Endothelial cell of umbilical vein (primary cell): ENCODE results near the gene ZNF534. TPM values are rescaled to one million over a fixed set of nuclear protein-coding genes. Genes with fewer than 3 reads are reported as not detected.

Experiments
- BruUV-seq: library from RNA; stranded (reverse); fragments of 400-500 nt; replicated peaks from 2 replicates; lab custom pipeline; 2021; lab: Mats Ljungman, UMichigan
- CTCF ChIA-PET: fragments of 300-600, 350-600 bp; sonication (Branson Sonifier 250); formaldehyde crosslinking; loops from one replicate; lab custom pipeline; 2021; ENCODE audit warnings: antibody characterized with exemption, inconsistent platforms; lab: Charles Lee
- POLR2A ChIA-PET: fragments of 300-600, 350-600 bp; sonication (Branson Sonifier 250); formaldehyde crosslinking; loops from one replicate; lab custom pipeline; 2021; ENCODE audit warnings: antibody characterized with exemption, inconsistent platforms; lab: Charles Lee
- DNase-seq: peaks from one replicate; pipeline ENCODE4 v3.0.0-alpha.2; 2011; ENCODE audit warnings: low read depth, low spot score
- FAIRE-seq: peaks from 2 replicates; lab custom pipeline; 2011; peaks lifted over from hg19 to GRCh38; lab: Jason Lieb, UNC
- H2AFZ ChIP-seq: 2 replicates; pipeline ENCODE4 v1.6.0; 2012; ENCODE audit warnings: low read depth, low read length, control low read depth, inconsistent platforms
- H3K27ac ChIP-seq: 2 replicates; pipeline ENCODE4 v1.5.1; 2011; ENCODE audit warnings: low read depth, mild to moderate bottlenecking, control low read depth, low read length, moderate library complexity; ENCODE audit not compliant: insufficient read depth
- H3K27me3 ChIP-seq, 2 experiments: 2 replicates each; pipeline versions ENCODE4 v1.6.0 to v1.6.1; 2011; ENCODE audit warnings: low read length in 2 of 2, mixed read lengths in 1 of 2; ENCODE audit not compliant: control insufficient read depth in 2 of 2, insufficient read depth in 2 of 2
- H3K36me3 ChIP-seq, 2 experiments: 2 replicates in 1 of 2; 3 replicates in 1 of 2; pipeline ENCODE4 v1.5.1; 2011; ENCODE audit warnings: low read length in 2 of 2, mild to moderate bottlenecking in 1 of 2, moderate library complexity in 1 of 2; ENCODE audit not compliant: control insufficient read depth in 2 of 2, insufficient read depth in 2 of 2; ENCODE audit errors: extremely low read depth in 1 of 2
- H3K4me1 ChIP-seq: 3 replicates; pipeline ENCODE4 v1.5.1; 2011; ENCODE audit warnings: mild to moderate bottlenecking, low read length; ENCODE audit not compliant: control insufficient read depth, insufficient read depth; ENCODE audit errors: extremely low read depth
- H3K4me2 ChIP-seq: 2 replicates; pipeline ENCODE4 v1.6.1; 2011; ENCODE audit warnings: low read length, control low read depth, mixed read lengths; ENCODE audit not compliant: insufficient read depth
- H3K4me3 ChIP-seq, 3 experiments: fragments of 200-600 bp in 1 of 3; sonication (generic), shearing (Covaris generic) in 1 of 3; replicated peaks in 1 of 3; 2 replicates each; pipeline ENCODE4 v1.5.1; 2011 to 2016; ENCODE audit warnings: control low read depth in 3 of 3, low read length in 3 of 3, mild to moderate bottlenecking in 2 of 3, inconsistent platforms in 1 of 3, low read depth in 1 of 3, moderate library complexity in 1 of 3; ENCODE audit not compliant: insufficient read depth in 1 of 3
- H3K79me2 ChIP-seq: 2 replicates; pipeline ENCODE4 v1.6.0; 2012; ENCODE audit warnings: low read length, inconsistent platforms; ENCODE audit not compliant: control insufficient read depth, insufficient read depth
- H3K9ac ChIP-seq: replicated peaks from 2 replicates; pipeline ENCODE3; 2011; ENCODE audit warnings: low read length, control low read depth; ENCODE audit not compliant: insufficient read depth; ENCODE audit errors: extremely low read depth
- H3K9me1 ChIP-seq: replicated peaks from 3 replicates; pipeline ENCODE4 v1.6.0; 2011; ENCODE audit warnings: mild to moderate bottlenecking, low read length; ENCODE audit not compliant: control insufficient read depth, insufficient read depth; ENCODE audit errors: extremely low read depth
- H3K9me3 ChIP-seq: replicated peaks from 2 replicates; pipeline ENCODE4 v1.5.1; 2012; ENCODE audit warnings: low read length, inconsistent platforms; ENCODE audit not compliant: control insufficient read depth, insufficient read depth
- H4K20me1 ChIP-seq: replicated peaks from 2 replicates; pipeline ENCODE3; 2011; ENCODE audit warnings: mild to moderate bottlenecking, low read length; ENCODE audit not compliant: control insufficient read depth, insufficient read depth; ENCODE audit errors: extremely low read depth
- EZH2 ChIP-seq: IDR thresholded peaks from 2 replicates; pipeline ENCODE4 v1.6.1; 2012; ENCODE audit warnings: borderline replicate concordance, low read depth, mild to moderate bottlenecking, moderate library complexity, low read length, inconsistent platforms; ENCODE audit not compliant: severe bottlenecking
- FOS ChIP-seq: IDR thresholded peaks from 2 replicates; pipeline ENCODE4 v1.6.1; 2011; ENCODE audit warnings: mild to moderate bottlenecking, low read length, moderate library complexity, borderline replicate concordance; ENCODE audit not compliant: insufficient read depth
- GATA2 ChIP-seq: IDR thresholded peaks from 2 replicates; pipeline ENCODE4 v1.7.0; 2011; ENCODE audit warnings: low read depth, mild to moderate bottlenecking, moderate library complexity, mixed read lengths, low read length; ENCODE audit not compliant: insufficient read length, insufficient read depth
- JUN ChIP-seq: IDR thresholded peaks from 2 replicates; pipeline ENCODE4 v1.6.1; 2011; ENCODE audit warnings: borderline replicate concordance, low read depth; ENCODE audit not compliant: insufficient read length, insufficient read depth
- MYC ChIP-seq: IDR thresholded peaks from one replicate; pipeline ENCODE4 v1.6.1; 2011; ENCODE audit warnings: mild to moderate bottlenecking, low read depth, low read length
- POLR2A ChIP-seq: IDR thresholded peaks from 2 replicates; pipeline ENCODE4 v1.6.1; 2012; ENCODE audit warnings: low read depth, mild to moderate bottlenecking, control low read depth, low read length
- POLR2AphosphoS5 ChIP-seq: IDR thresholded peaks from 2 replicates; pipeline ENCODE4 v1.6.1; 2012; ENCODE audit warnings: low read depth, mild to moderate bottlenecking, control low read depth, low read length, moderate library complexity; ENCODE audit not compliant: insufficient read depth
- dilution Hi-C: fragments of 300-500 bp; cut with MboI; formaldehyde crosslinking; loops from one replicate; pipeline ENCODE4 v1.15.0; 2019; ENCODE audit warnings: low sequenced_read_pairs; ENCODE audit not compliant: extremely low pct_ligation_motif_present
- intact Hi-C: fragments of 100-400 bp; cut with micrococcal nuclease; formaldehyde crosslinking; loops from one replicate; pipeline ENCODE4 v1.10.0; 2022
- polyA plus RNA-seq, 4 experiments: library from polyadenylated mRNA; depleted of rRNA in 3 of 4; stranded (reverse) in 3 of 4; unstranded in 1 of 4; fragments of >200 nt; gene quantifications; 2 replicates each; pipeline versions ENCODE4 v1.2.1 to v1.2.3, GENCODE V29; 2011 to 2012; ENCODE audit warnings: missing spikeins in 1 of 4
- total RNA-seq: library from RNA; stranded (reverse); gene quantifications from 2 replicates; pipeline ENCODE4 v1.2.3, GENCODE V29; 2021
- TF ChIP-seq, protein P1 (sequence below), 2 donors: IDR thresholded peaks; 1 replicate in 1 of 2; 2 replicates in 1 of 2; pipeline ENCODE4 v1.5.1; 2011; ENCODE audit warnings: low read length in 2 of 2, mild to moderate bottlenecking in 2 of 2, moderate library complexity in 2 of 2, control low read depth in 1 of 2, inconsistent platforms in 1 of 2, low read depth in 1 of 2; ENCODE audit not compliant: insufficient read depth in 1 of 2; ENCODE audit errors: extremely low read depth in 1 of 2
- TF ChIP-seq, protein P2 (sequence below): IDR thresholded peaks from 2 replicates; pipeline ENCODE4 v1.6.1; 2011; ENCODE audit not compliant: insufficient read depth, insufficient read length

The ZNF534 gene
- total and polyA plus RNA-seq, 2 donors (not counting 3 experiments of a cell fraction or from before 2014, with no cell fraction given) = not detected

DNA sequence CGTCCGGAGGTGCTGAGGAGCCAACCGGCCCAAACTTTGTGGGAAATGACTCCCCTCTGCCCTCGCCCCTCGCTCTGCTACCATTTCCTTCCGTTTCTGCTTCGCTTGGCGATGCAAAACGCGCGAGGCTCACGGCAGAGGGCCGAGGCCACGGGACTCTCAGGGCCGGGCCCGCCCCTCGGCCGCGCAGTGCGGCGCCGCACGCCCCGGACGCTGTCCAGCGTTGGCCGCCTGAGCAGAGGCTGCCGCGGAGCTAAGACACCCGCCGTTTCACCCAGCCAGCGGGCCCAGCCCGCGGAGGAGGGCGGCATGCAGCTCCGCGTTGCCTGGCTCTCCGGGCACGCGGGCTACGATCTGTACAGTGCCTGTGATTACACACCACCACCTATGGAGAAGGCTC is 22.3 kb downstream of the ZNF534 start:
- no peaks in the 10 kb centered on the region for H3K9me1 ChIP-seq
- no peak for FAIRE-seq
- H3K27ac ChIP-seq = no peak overlapping the region
- H3K9ac ChIP-seq = no peak overlapping the region
- H3K4me3 ChIP-seq = no peak overlapping the region
- H4K20me1 ChIP-seq = no peaks in the 10 kb centered on the region
- no peak for TF ChIP-seq GATA2
- no peak for TF ChIP-seq MYC
- no peak for TF ChIP-seq JUN
- TF ChIP-seq, protein P1, sequence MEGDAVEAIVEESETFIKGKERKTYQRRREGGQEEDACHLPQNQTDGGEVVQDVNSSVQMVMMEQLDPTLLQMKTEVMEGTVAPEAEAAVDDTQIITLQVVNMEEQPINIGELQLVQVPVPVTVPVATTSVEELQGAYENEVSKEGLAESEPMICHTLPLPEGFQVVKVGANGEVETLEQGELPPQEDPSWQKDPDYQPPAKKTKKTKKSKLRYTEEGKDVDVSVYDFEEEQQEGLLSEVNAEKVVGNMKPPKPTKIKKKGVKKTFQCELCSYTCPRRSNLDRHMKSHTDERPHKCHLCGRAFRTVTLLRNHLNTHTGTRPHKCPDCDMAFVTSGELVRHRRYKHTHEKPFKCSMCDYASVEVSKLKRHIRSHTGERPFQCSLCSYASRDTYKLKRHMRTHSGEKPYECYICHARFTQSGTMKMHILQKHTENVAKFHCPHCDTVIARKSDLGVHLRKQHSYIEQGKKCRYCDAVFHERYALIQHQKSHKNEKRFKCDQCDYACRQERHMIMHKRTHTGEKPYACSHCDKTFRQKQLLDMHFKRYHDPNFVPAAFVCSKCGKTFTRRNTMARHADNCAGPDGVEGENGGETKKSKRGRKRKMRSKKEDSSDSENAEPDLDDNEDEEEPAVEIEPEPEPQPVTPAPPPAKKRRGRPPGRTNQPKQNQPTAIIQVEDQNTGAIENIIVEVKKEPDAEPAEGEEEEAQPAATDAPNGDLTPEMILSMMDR (IDR thresholded peaks at IDR 0.05; ENCODE audit: extremely low read depth in 1 of 2, insufficient read depth in 1 of 2, low read depth in 1 of 2, low read length in 2 of 2) = no peak
- TF ChIP-seq POLR2AphosphoS5 = no peak
- no peak for TF ChIP-seq FOS
- TF ChIP-seq, protein P2, sequence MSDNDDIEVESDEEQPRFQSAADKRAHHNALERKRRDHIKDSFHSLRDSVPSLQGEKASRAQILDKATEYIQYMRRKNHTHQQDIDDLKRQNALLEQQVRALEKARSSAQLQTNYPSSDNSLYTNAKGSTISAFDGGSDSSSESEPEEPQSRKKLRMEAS = no peak
- no peak for TF ChIP-seq POLR2A
- TF ChIP-seq EZH2 = no peak
- no peak overlapping the region for H3K4me2 ChIP-seq
- H3K4me1 ChIP-seq = no peaks in the 10 kb centered on the region
- BruUV-seq = no TSS peak
- H3K27me3 ChIP-seq = no peaks in the 10 kb centered on the region
- H3K36me3 ChIP-seq = no peaks in the 10 kb centered on the region
- H3K79me2 ChIP-seq = no peaks in the 10 kb centered on the region
- dilution Hi-C loops (no loop called here), intact Hi-C loops (no loop called here)
- CTCF ChIA-PET = no interaction called here
- H3K9me3 ChIP-seq = peaks cover 3% of the 10 kb centered on the region
- POLR2A ChIA-PET = no interaction called here
- DNase-seq = no peak
- H2AFZ ChIP-seq = no peak overlapping the region
